HG02571 (cell line): Measurements from ENCODE around the gene KLHL26.
"Not testable (repeated sequence)": the region's sequence is repeated elsewhere in the genome, so short reads cannot be mapped to it uniquely, and the experiment has no call there.

Experiments used
- ATAC-seq: cut with Tn5 transposase; IDR thresholded peaks from one replicate; pipeline ENCODE4 v1.9.1; 2021; ENCODE audit warnings: mild to moderate bottlenecking, moderate library complexity; ENCODE audit not compliant: unreplicated experiment

The KLHL26 gene, protein sequence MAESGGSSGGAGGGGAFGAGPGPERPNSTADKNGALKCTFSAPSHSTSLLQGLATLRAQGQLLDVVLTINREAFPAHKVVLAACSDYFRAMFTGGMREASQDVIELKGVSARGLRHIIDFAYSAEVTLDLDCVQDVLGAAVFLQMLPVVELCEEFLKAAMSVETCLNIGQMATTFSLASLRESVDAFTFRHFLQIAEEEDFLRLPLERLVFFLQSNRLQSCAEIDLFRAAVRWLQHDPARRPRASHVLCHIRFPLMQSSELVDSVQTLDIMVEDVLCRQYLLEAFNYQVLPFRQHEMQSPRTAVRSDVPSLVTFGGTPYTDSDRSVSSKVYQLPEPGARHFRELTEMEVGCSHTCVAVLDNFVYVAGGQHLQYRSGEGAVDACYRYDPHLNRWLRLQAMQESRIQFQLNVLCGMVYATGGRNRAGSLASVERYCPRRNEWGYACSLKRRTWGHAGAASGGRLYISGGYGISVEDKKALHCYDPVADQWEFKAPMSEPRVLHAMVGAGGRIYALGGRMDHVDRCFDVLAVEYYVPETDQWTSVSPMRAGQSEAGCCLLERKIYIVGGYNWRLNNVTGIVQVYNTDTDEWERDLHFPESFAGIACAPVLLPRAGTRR

DNA sequence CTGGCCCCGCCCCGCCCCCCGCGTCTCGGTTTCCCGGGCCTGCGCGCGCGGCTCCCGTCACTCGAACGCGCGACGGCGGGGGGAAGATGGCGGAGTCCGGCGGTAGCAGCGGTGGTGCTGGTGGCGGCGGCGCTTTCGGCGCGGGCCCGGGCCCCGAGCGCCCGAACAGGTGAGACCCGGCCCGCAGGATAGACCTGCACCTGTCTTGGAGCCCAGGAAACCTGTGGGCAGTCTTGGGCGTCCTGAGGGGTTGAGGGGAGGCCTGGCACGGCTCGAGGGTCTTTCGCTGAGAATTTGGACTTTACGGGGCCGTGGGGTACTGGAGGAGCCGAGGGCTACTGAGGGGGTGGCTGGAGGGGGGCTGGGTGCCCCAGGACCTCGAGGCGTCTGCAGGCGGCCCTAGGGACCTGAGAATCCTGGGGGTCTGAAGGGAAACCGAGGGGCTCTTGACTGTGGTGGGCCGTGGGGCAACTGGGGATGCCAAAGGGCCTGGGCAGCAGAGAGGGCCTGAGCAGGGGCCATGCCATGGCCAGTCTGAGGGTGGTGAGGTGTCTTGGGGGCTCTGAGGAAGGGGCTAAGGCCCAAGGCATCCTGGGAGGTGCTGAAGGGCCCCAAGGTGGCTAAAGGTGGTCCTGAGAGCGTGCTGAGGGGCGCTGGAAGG lies at the start of gene KLHL26:
KLHL26 (plus strand) TSS at position 60 of the 661 bp plus-strand sequence; CDS start at position 87, 27 bp downstream.
- no peak for ATAC-seq

- no peak for ATAC-seq
Measured at GRCh38 chr19:18587561-18587960, 49.3 kb upstream of the KLHL26 start.

GRCh38 chr19:18587962-18588610 lies 48.7 kb upstream of the KLHL26 start:
- ATAC-seq: no peak

DNA sequence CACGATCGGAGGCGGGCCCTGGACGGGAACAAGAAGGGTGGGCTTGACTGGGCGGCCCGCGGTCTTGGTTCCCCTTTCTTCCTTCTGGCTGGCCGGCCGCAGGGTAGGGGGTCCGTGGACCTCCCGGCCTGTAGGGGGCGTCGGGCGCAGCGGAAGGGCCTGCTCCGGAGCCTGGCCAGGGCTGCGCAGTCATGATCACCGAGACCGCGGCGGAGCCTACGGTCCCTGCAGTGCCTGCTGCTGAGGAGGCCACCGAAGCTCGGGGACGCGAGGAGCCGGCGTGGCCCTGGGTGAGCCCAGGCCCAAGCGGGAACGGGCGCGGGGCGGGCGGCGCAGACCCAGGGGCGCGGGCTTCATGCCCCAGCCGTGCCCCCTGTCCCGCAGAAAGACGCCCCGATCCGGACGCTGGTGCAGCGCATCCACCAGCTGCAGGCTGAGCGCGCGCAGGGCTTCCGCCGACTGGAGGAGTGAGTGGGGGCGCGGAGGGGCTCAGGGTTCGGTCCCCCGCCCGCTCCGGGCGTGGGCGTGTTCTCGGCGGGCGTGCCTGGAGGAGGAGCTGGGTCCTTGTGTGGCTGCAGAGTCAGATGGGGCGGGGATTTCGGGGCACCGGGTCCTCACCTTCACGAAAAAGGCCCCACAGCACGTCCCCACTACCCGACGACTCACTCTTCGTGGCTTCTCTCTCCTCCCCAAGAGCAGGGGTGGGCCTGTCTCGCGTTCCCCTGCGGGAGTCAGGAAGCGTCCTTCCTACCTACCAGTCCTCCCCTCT lies 48.0 kb upstream of the KLHL26 start, which contains the start of gene REX1BD:
REX1BD (plus strand) TSS at position 188 of the 769 bp plus-strand sequence; CDS start at position 192, 4 bp downstream.
- peak; percentile 70 for ATAC-seq

- ATAC-seq: peak; percentile 25
Measured at GRCh38 chr19:18589380-18590272, 47.2 kb upstream of the KLHL26 start.

GRCh38 chr19:18590273-18591272 lies 46.3 kb upstream of the KLHL26 start:
- no peak for ATAC-seq

DNA sequence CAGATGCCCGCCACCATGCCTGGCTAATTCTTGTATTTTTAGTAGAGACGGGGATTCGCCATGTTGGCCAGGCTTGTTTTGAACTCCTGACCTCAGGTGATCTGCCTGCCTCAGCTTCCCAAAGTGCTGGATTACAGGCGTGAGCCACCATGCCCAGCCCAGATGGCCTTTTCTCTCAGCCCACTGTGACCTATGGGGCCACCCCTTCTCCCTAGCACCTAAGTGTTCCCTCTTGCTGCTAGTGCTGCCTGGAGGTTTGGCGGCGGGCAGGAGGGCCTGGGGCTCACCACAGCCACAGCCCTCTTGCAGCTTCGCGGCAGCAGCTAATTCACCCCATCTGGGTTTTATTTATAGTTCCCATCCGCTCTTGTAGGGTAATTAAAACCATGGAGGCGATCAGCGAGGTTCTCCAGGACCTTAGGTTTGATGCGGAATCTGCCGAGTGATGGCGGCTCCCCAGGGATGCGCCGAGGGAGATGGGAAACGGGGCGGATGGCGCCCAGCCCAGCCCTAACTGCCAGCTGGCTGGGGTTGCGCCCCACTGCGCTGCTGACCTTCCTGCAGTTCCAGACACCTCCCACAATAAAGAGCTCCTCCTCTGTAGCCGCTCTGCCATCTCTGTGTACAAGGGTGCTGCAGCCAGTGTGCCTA lies 45.0 kb upstream of the KLHL26 start:
- no peak for ATAC-seq

- ATAC-seq: not testable (repeated sequence)
Measured at GRCh38 chr19:18592732-18593131, 44.1 kb upstream of the KLHL26 start.

DNA sequence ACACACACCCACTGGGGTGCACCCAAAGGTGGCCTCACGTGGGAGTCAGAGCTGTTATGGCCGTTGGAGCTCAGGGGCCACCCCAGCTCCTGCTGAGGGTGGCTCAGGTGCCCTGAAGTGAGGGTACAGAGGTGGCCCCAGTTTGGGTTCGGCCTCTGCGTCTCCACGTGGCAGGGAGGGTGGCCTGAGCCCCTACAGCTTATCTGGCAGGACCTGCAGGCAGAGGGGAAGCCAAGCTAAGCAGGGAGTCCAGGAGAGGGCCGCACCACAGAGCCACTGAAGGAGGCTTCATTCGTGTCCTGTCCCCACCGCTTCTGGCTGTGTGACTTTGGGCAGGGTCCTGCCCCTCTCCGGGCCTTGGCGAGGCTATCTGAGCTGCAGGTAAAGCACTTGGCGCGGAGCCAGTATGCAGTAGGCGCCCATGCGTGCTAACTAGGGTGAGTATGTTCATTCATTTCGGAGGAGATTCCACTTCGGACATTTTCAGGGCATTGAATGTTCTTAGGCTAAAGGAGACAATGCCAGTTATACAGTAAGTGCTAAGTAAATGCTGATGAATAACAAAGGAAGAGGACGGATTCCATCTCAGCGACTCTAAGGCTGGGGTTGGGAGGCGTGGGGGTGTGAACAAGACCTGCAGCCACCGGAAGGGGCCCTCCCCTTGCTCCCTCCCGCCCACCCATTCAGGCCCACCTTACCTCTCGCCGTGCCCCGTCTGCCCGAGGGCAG lies 43.3 kb upstream of the KLHL26 start:
- no peak for ATAC-seq

- no peak for ATAC-seq
Measured at GRCh38 chr19:18594096-18594823, 42.6 kb upstream of the KLHL26 start.

- no peak for ATAC-seq
Measured at GRCh38 chr19:18594824-18595373, 41.9 kb upstream of the KLHL26 start.

DNA sequence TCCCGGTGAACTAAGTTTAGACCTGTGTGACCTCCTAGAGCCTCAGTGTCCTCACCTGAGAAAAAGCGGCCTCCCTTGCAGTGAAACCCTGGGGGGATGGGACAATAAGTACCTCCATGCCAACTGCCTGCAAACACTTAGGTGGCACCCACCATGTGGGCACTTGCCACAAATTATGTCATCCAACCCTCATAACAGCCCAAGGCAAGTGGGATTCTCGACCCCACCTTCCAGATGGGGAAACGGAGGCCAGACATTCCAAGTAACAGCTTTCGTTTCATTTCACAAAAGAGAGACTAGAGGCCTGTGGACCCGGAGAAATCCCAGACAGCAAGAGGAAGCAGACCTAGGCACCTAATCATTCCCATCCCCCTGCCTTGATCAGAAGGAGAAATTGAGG lies 41.4 kb upstream of the KLHL26 start:
- no peak for ATAC-seq

DNA sequence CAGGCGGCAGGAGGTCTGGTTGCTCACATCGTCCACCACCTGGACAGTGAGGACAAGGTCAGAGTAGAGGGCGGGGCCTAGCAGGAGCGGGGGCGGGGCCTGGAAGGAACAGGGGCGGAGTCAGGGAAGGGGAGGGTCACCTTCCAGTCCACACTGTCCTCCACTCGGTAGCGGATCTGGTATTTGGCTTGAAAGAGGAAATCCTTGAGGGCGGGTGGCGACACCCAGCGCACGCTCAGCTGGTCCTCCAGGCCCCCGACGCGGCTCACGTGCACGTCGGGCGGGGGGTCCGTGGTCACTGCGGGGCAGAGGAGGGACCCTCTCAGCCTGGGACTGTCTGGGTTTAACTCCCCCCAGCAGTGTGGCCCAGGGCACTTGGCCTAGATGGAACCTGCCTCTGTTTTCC lies 40.1 kb upstream of the KLHL26 start:
- ATAC-seq: no peak

GRCh38 chr19:18597809-18598660 lies 38.8 kb upstream of the KLHL26 start:
- ATAC-seq: no peak

DNA sequence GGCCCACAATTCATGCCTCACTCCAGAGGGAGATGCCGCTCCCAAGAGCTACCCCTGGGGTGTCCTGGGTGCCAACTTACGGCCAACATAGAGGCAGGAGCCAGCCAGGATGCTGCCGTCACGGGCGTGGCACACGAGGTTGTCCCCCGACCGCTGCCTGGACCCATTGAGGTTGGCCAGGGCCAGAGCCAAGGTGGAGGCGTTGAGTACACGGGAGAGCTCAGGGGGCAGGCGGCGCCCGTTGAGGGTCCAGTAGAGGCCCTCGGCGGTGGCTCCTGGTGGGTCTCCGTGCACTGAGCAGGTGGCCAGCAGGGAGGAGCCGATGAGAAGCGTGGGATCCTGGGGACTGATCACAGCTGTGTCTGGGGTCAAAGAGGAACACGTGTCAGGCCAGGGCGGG lies 37.3 kb upstream of the KLHL26 start:
- no peak for ATAC-seq
